Measurements from ENCODE around the gene PAIP1. TPM values are rescaled to one million over a fixed set of nuclear protein-coding genes. Genes with fewer than 3 reads are reported as not detected.
"Not testable (repeated sequence)": the region's sequence is repeated elsewhere in the genome, so short reads cannot be mapped to it uniquely, and the experiment has no call there.

PAIP1 gene
- total and polyA plus RNA-seq, 2 experiments from 2014 or later = 123 to 131 TPM

- no peak overlapping the region for H3K27ac ChIP-seq
- H3K9me2 ChIP-seq (replicated peaks; ENCODE audit: insufficient read depth) = no peaks in the 10 kb centered on the region
- no peaks in the 10 kb centered on the region for H3K27me3 ChIP-seq
- H3K4me1 ChIP-seq (ENCODE audit: insufficient read depth) = peaks cover 22% of the 10 kb centered on the region
- no peaks in the 10 kb centered on the region for H3K9me3 ChIP-seq (ENCODE audit: low read depth)
- H4K20me1 ChIP-seq (ENCODE audit: insufficient read depth, poor library complexity, severe bottlenecking) = peaks cover 69% of the 10 kb centered on the region
- H3K4me2 ChIP-seq = peak overlapping the region; percentile 85
- DNase-seq (ENCODE audit: low spot score) = no peak
- TF ChIP-seq EZH2phosphoT487 (IDR thresholded peaks at IDR 0.05; ENCODE audit: low read depth, severe bottlenecking, unreplicated experiment) (no peak), CTCF (IDR thresholded peaks at IDR 0.05; ENCODE audit: poor library complexity) (no peak), EZH2 (IDR thresholded peaks at IDR 0.05; ENCODE audit: borderline replicate concordance) (no peak)
- 49% methylated on average over 2 of the region's 2 CpGs for WGBS (ENCODE audit: low lambda C conversion rate, missing lambda C conversion rate)
- H3K36me3 ChIP-seq (replicated peaks; ENCODE audit: insufficient read depth, low read depth) = no peaks in the 10 kb centered on the region
- no peak overlapping the region for H2AFZ ChIP-seq
- no peak overlapping the region for H3K4me3 ChIP-seq
- H3K79me2 ChIP-seq = peaks cover 78% of the 10 kb centered on the region
Measured at GRCh38 chr5:43553381-43553780, 3.5 kb downstream of the PAIP1 start.

GRCh38 chr5:43551731-43552130 lies 5.1 kb downstream of the PAIP1 start:
- Histone ChIP-seq H3K27me3 (no peaks in the 10 kb centered on the region), H3K36me3 (replicated peaks; ENCODE audit: insufficient read depth, low read depth) (no peaks in the 10 kb centered on the region), H3K4me2 (peak overlapping the region; percentile 18), H3K4me3 (no peak overlapping the region), H3K4me1 (ENCODE audit: insufficient read depth) (peaks cover 22% of the 10 kb centered on the region), H4K20me1 (ENCODE audit: insufficient read depth, poor library complexity, severe bottlenecking) (peaks cover 79% of the 10 kb centered on the region), H3K79me2 (peaks cover 91% of the 10 kb centered on the region), H3K27ac (no peak overlapping the region), H3K9me3 (ENCODE audit: low read depth) (no peaks in the 10 kb centered on the region), H2AFZ (no peak overlapping the region), H3K9me2 (replicated peaks; ENCODE audit: insufficient read depth) (no peaks in the 10 kb centered on the region)
- DNase-seq (ENCODE audit: low spot score) = no peak
- 90% methylated on average over 2 of the region's 2 CpGs for WGBS (ENCODE audit: low lambda C conversion rate, missing lambda C conversion rate)
- TF ChIP-seq EZH2phosphoT487 (IDR thresholded peaks at IDR 0.05; ENCODE audit: low read depth, severe bottlenecking, unreplicated experiment) (no peak), EZH2 (IDR thresholded peaks at IDR 0.05; ENCODE audit: borderline replicate concordance) (no peak), CTCF (IDR thresholded peaks at IDR 0.05; ENCODE audit: poor library complexity) (no peak)

GRCh38 chr5:43549272-43549671 lies 7.6 kb downstream of the PAIP1 start:
- 97% methylated on average over 8 of the region's 8 CpGs for WGBS (ENCODE audit: low lambda C conversion rate, missing lambda C conversion rate)
- not testable (repeated sequence) for H3K36me3 ChIP-seq (replicated peaks; ENCODE audit: insufficient read depth, low read depth)

GRCh38 chr5:43548358-43548757 lies 8.5 kb downstream of the PAIP1 start:
- Histone ChIP-seq H3K79me2 (peaks cover 91% of the 10 kb centered on the region), H3K27ac (no peak overlapping the region), H3K4me2 (no peak overlapping the region), H3K4me1 (ENCODE audit: insufficient read depth) (peaks cover 7% of the 10 kb centered on the region), H3K9me2 (replicated peaks; ENCODE audit: insufficient read depth) (no peaks in the 10 kb centered on the region), H3K9me3 (ENCODE audit: low read depth) (no peaks in the 10 kb centered on the region), H4K20me1 (ENCODE audit: insufficient read depth, poor library complexity, severe bottlenecking) (peaks cover 82% of the 10 kb centered on the region), H3K27me3 (no peaks in the 10 kb centered on the region), H2AFZ (no peak overlapping the region), H3K4me3 (no peak overlapping the region), H3K36me3 (replicated peaks; ENCODE audit: insufficient read depth, low read depth) (no peaks in the 10 kb centered on the region)
- TF ChIP-seq CTCF (IDR thresholded peaks at IDR 0.05; ENCODE audit: poor library complexity) = no peak
- TF ChIP-seq EZH2 (IDR thresholded peaks at IDR 0.05; ENCODE audit: borderline replicate concordance) = no peak
- TF ChIP-seq EZH2phosphoT487 (IDR thresholded peaks at IDR 0.05; ENCODE audit: low read depth, severe bottlenecking, unreplicated experiment) = no peak
- DNase-seq (ENCODE audit: low spot score) = no peak
- whole genome bisulfite sequencing (ENCODE audit: low lambda C conversion rate, missing lambda C conversion rate) = 91% methylated on average over 5 of the region's 5 CpGs

More at GRCh38 chr5:43549272-43549671, 7.6 kb downstream of the PAIP1 start:
- not testable (repeated sequence) for H2AFZ ChIP-seq; H3K9me3 ChIP-seq (ENCODE audit: low read depth); H3K27me3 ChIP-seq; H3K9me2 ChIP-seq (replicated peaks; ENCODE audit: insufficient read depth); H3K4me2 ChIP-seq; DNase-seq (ENCODE audit: low spot score); H3K27ac ChIP-seq; H3K4me3 ChIP-seq
- Histone ChIP-seq H4K20me1 (ENCODE audit: insufficient read depth, poor library complexity, severe bottlenecking) (peaks cover 81% of the 10 kb centered on the region), H3K79me2 (peaks cover 93% of the 10 kb centered on the region), H3K4me1 (ENCODE audit: insufficient read depth) (peaks cover 14% of the 10 kb centered on the region)
